SKM-1 (cell line): ENCODE results near the gene KCNA3.
"Not testable (repeated sequence)": the region's sequence is repeated elsewhere in the genome, so short reads cannot be mapped to it uniquely, and the experiment has no call there.

Experiments
- DNase-seq: peaks from one replicate; lab custom pipeline; 2025; ENCODE audit not compliant: unreplicated experiment; lab: John Stamatoyannopoulos, UW

Gene KCNA3

GRCh38 chr1:110680036-110680735, 5.4 kb upstream of the KCNA3 start:
- DNase-seq = no peak

- no peak for DNase-seq
Measured at GRCh38 chr1:110677526-110677925, 2.8 kb upstream of the KCNA3 start.

- DNase-seq = no peak
Measured at GRCh38 chr1:110676970-110677369, 2.2 kb upstream of the KCNA3 start.

- DNase-seq = no peak
Measured at GRCh38 chr1:110675060-110675791, 486 bp upstream of the KCNA3 start.

GRCh38 chr1:110673805-110674336, 869 bp downstream of the KCNA3 start:
- no peak for DNase-seq

GRCh38 chr1:110673197-110673701, 1.5 kb downstream of the KCNA3 start:
- DNase-seq = no peak

GRCh38 chr1:110672753-110673108, 2.0 kb downstream of the KCNA3 start:
- DNase-seq = no peak

- DNase-seq = no peak
Measured at GRCh38 chr1:110672001-110672752, 2.6 kb downstream of the KCNA3 start.

- DNase-seq = no peak
Measured at GRCh38 chr1:110671361-110671760, 3.4 kb downstream of the KCNA3 start.

- DNase-seq = no peak
Measured at GRCh38 chr1:110668549-110668948, 6.2 kb downstream of the KCNA3 start.

- no peak for DNase-seq
Measured at GRCh38 chr1:110667776-110668175, 7.0 kb downstream of the KCNA3 start.

- no peak for DNase-seq
Measured at GRCh38 chr1:110663241-110663640, 11.5 kb downstream of the KCNA3 start.

- not testable (repeated sequence) for DNase-seq
Measured at GRCh38 chr1:110659559-110659958, 15.2 kb downstream of the KCNA3 start.

GRCh38 chr1:110657351-110657750, 17.4 kb downstream of the KCNA3 start:
- DNase-seq = no peak

- DNase-seq = no peak
Measured at GRCh38 chr1:110650609-110651008, 24.1 kb downstream of the KCNA3 start.

- no peak for DNase-seq
Measured at GRCh38 chr1:110648417-110648816, 26.3 kb downstream of the KCNA3 start.

- DNase-seq = no peak
Measured at GRCh38 chr1:110647254-110647891, 27.4 kb downstream of the KCNA3 start.

- no peak for DNase-seq
Measured at GRCh38 chr1:110645821-110646735, 28.7 kb downstream of the KCNA3 start.

- no peak for DNase-seq
Measured at GRCh38 chr1:110645211-110645610, 29.5 kb downstream of the KCNA3 start.

GRCh38 chr1:110643879-110644472, 30.8 kb downstream of the KCNA3 start:
- DNase-seq = no peak
